Measurements from ENCODE around the gene RAPGEF1. TPM values are rescaled to one million over a fixed set of nuclear protein-coding genes. Genes with fewer than 3 reads are reported as not detected.

RAPGEF1 gene
- total RNA-seq, 1 experiment from 2014 or later, result 55.6 TPM

DNA sequence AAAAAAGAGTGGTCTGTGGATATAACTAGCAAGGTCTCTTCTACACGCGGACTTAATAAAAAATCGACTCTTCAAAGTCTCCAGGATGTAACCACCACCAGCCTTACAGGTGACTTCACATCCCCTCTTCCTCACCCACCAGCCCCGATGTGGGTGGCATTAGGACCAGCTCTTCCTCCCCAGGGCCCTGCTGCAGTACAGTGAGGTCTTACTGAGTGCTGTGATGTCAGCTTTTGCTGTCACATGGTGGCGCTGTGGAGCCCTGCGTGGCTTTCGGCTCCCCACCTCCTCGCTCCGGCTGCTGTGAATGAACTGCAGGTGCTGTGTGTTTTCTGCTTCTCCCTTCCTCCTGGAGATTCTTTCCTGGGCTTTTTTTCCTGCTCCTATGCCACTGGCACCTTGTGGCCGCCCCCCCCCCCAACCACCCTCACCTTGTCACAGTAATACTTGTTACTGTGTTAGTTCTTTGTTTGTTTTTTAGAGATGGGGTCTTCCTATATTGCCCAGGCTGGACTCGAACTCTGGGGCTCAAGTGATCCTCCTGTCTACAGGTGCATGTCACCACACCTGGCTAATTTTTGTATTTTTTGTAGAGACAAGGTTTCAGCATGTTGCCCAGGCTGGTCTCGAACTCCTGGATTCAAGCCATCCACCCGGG lies 15.8 kb upstream of the RAPGEF1 start:
- H2BK5ac ChIP-seq (ENCODE audit: insufficient read length, low read length), result no peak overlapping the region
- H3K27ac Mint-ChIP-seq, result peak overlapping the region; percentile 93 to 97 (median 94)
- no CpG with 5 or more reads among the region's 13 CpGs for WGBS (ENCODE audit: extremely low coverage, insufficient read length, low lambda C conversion rate)

More for the DNA sequence above, 15.8 kb upstream of the RAPGEF1 start:
- no peaks in the 10 kb centered on the region for H3K4me1 ChIP-seq (ENCODE audit: insufficient read depth, low read length)
- H2BK120ac ChIP-seq (ENCODE audit: low read depth, low read length, poor library complexity, severe bottlenecking), result no peak overlapping the region
- Mint-ChIP-seq H3K4me1 (peaks cover 8 to 15% of the 10 kb centered on the region in 2 experiments), H3K4me3 (peak overlapping the region in 1 of 2 experiments; percentile 65; a peak in 2 of 5 replicates), H3K36me3 (ENCODE audit: insufficient read depth in 1 of 3, low read depth in 3 of 3) (no peaks in the 10 kb centered on the region), H3K9me3 (no peaks in the 10 kb centered on the region; a peak in 2 of 5 replicates), H3K27me3 (ENCODE audit: low read depth) (peaks cover 4% of the 10 kb centered on the region)
- H4K5ac ChIP-seq (ENCODE audit: insufficient read length, low read depth, low read length), result no peak overlapping the region
- no peaks in the 10 kb centered on the region for H3K79me1 ChIP-seq (ENCODE audit: insufficient read depth, low read depth, low read length, poor library complexity, severe bottlenecking)
- H3K23me2 ChIP-seq (ENCODE audit: insufficient read length, low read depth, low read length, poor library complexity, severe bottlenecking), result no peaks in the 10 kb centered on the region
- H3K14ac ChIP-seq (ENCODE audit: insufficient read depth, low read length), result no peak overlapping the region
- no peaks in the 10 kb centered on the region for H3K27me3 ChIP-seq (ENCODE audit: insufficient read depth, low read length)
- H2BK12ac ChIP-seq (ENCODE audit: insufficient read length, low read depth, low read length), result no peak overlapping the region
- no peak overlapping the region for H2AK5ac ChIP-seq (ENCODE audit: insufficient read length, low read length)
- no peak overlapping the region for H3T11ph ChIP-seq (ENCODE audit: low read length)
- H3K9me3 ChIP-seq (ENCODE audit: control insufficient read depth, low read depth, low read length), result no peaks in the 10 kb centered on the region
- H4K8ac ChIP-seq (replicated peaks; ENCODE audit: insufficient read length, low read depth, low read length), result no peak overlapping the region
- H3K4ac ChIP-seq (ENCODE audit: low read depth, low read length), result no peak overlapping the region
- H3K79me2 ChIP-seq (ENCODE audit: insufficient read depth, low read length), result no peaks in the 10 kb centered on the region
- H2BK15ac ChIP-seq (ENCODE audit: low read depth, low read length), result no peak overlapping the region
- H4K91ac ChIP-seq (ENCODE audit: insufficient read length, low read depth, low read length), result no peak overlapping the region
- H3K23ac ChIP-seq (ENCODE audit: insufficient read length, low read depth, low read length), result no peak overlapping the region
- no peak overlapping the region for H3K27ac ChIP-seq (ENCODE audit: insufficient read length, low read depth, low read length)
- no peak overlapping the region for H2BK20ac ChIP-seq (ENCODE audit: low read depth, low read length, poor library complexity, severe bottlenecking)
- no peaks in the 10 kb centered on the region for H4K20me1 ChIP-seq (ENCODE audit: control insufficient read depth, insufficient read depth, insufficient read length)
- TF ChIP-seq CTCF (conservative IDR thresholded peaks at IDR 0.05), result peak; percentile 87
- no peak overlapping the region for H3K56ac ChIP-seq (ENCODE audit: insufficient read length, low read depth, low read length)
- no peak overlapping the region for H3K4me2 ChIP-seq (ENCODE audit: insufficient read depth, insufficient read length, low read length)
- peak; percentile 94 for DNase-seq
- no peak overlapping the region for H3K18ac ChIP-seq (ENCODE audit: insufficient read length, low read depth, low read length)
- no peak overlapping the region for H3K9ac ChIP-seq (ENCODE audit: extremely low read depth, insufficient read length, low read length)
- H2AFZ ChIP-seq (ENCODE audit: low read length), result no peak overlapping the region

Measured in H9 (cell line).